Gastrocnemius medialis (tissue), 4 donors: ENCODE data around the gene TAS1R1. TPM values are rescaled to one million over a fixed set of nuclear protein-coding genes. Genes with fewer than 3 reads are reported as not detected.
"Not testable (repeated sequence)": the region's sequence is repeated elsewhere in the genome, so short reads cannot be mapped to it uniquely, and the experiment has no call there.

ENCODE experiments used
- ATAC-seq, 2 donors: fragments of 150-250 bp; one replicate each; pipeline ENCODE4 v1.9.1; 2016
- DNase-seq, 2 donors: peaks; one replicate each; pipeline ENCODE4 v3.0.0-alpha.2; 2019
- H3K27ac ChIP-seq, 4 donors: fragments of 200-600 bp; sonication (generic); 1 replicate in 1 of 4; 2 replicates in 3 of 4; pipeline ENCODE4 v1.5.1; 2016 to 2018; ENCODE audit warnings: mild to moderate bottlenecking in 2 of 4, moderate library complexity in 1 of 4
- H3K27me3 ChIP-seq, 3 donors: fragments of 200-600 bp; sonication (generic) in 2 of 3; 1 replicate in 1 of 3; 2 replicates in 2 of 3; pipeline versions ENCODE4 v1.5.1 to v1.6.0; 2016 to 2019; ENCODE audit warnings: mild to moderate bottlenecking in 1 of 3, moderate library complexity in 1 of 3
- H3K36me3 ChIP-seq, 2 donors: fragments of 200-600 bp; sonication (generic) in 1 of 2; one replicate each; pipeline ENCODE4 v1.5.1; 2017 to 2018
- H3K4me1 ChIP-seq, 2 donors: fragments of 200-600 bp; sonication (generic) in 1 of 2; one replicate each; pipeline ENCODE4 v1.5.1; 2016 to 2017; ENCODE audit warnings: mild to moderate bottlenecking in 2 of 2
- H3K4me3 ChIP-seq, 4 donors: fragments of 200-600 bp; sonication (generic) in 3 of 4; 1 replicate in 1 of 4; 2 replicates in 3 of 4; pipeline ENCODE4 v1.5.1; 2016 to 2019; ENCODE audit warnings: mild to moderate bottlenecking in 2 of 4
- H3K9me3 ChIP-seq, 3 donors: fragments of 200-600 bp; sonication (generic) in 2 of 3; 1 replicate in 1 of 3; 2 replicates in 2 of 3; pipeline ENCODE4 v1.5.1; 2016 to 2019
- CTCF ChIP-seq, 5 experiments: fragments of 450-650 bp in 3 of 5; fragments of 200-600 bp in 2 of 5; sonication (generic) in 2 of 5; IDR thresholded peaks in 4 of 5; conservative IDR thresholded peaks in 1 of 5; 1 replicate in 4 of 5; 2 replicates in 1 of 5; pipeline ENCODE4 v1.5.1; 2016 to 2019; ENCODE audit warnings: antibody characterized with exemption in 5 of 5, mild to moderate bottlenecking in 3 of 5, moderate library complexity in 3 of 5
- POLR2A ChIP-seq, 2 donors: fragments of 450-650 bp; IDR thresholded peaks; one replicate each; pipeline ENCODE4 v1.6.1; 2017; ENCODE audit warnings: antibody characterized with exemption in 2 of 2, mild to moderate bottlenecking in 2 of 2, moderate library complexity in 2 of 2
- in situ Hi-C, 4 donors: fragments of 200-750 bp; cut with MboI; loops; one replicate each; pipeline versions ENCODE4 v1.15.0 to v1.8.0; 2017; ENCODE audit warnings: low sequenced_read_pairs in 4 of 4
- intact Hi-C: fragments of 100-400 bp; cut with DNase I; formaldehyde crosslinking; loops from one replicate; pipeline ENCODE4 v1.15.1; 2023; ENCODE audit warnings: low total_unique reads
- total RNA-seq, 4 donors: library from RNA; depleted of rRNA; stranded (reverse); fragments of >200 nt; gene quantifications; one replicate each; pipeline versions ENCODE4 v1.1.0 to v1.2.3, GENCODE V29; 2016

TAS1R1 gene
- total RNA-seq, 4 donors from 2014 or later = not detected

- peak overlapping the region; percentile 98 to 100 (median 100) for H3K27ac ChIP-seq
- ATAC-seq = peak in 1 of 2 donors; percentile 2
- H3K27me3 ChIP-seq = no peaks in the 10 kb centered on the region
- in situ Hi-C loops (no loop called here), intact Hi-C loops (no loop called here)
- H3K36me3 ChIP-seq = peaks cover 0 to 35% of the 10 kb centered on the region in 2 donors
- DNase-seq = peak; percentile 73 to 76
- peaks cover 60 to 63% of the 10 kb centered on the region in 2 donors for H3K4me1 ChIP-seq
- H3K9me3 ChIP-seq = no peaks in the 10 kb centered on the region
- TF ChIP-seq CTCF (IDR thresholded peaks at IDR 0.05 in 4 of 5, conservative IDR thresholded peaks at IDR 0.05 in 1 of 5) (peak in 3 of 5 experiments; percentile 23 to 36 (median 26)), POLR2A (IDR thresholded peaks at IDR 0.05) (peak; percentile 52 to 57)
- H3K4me3 ChIP-seq = peak overlapping the region; percentile 74 to 92 (median 90)
Measured at GRCh38 chr1:6599141-6599975, 44.3 kb downstream of the TAS1R1 start.

GRCh38 chr1:6599991-6600390 lies 44.9 kb downstream of the TAS1R1 start:
- intact Hi-C loops = loop anchor here (2.0 to 5.0 kb wide), 2 partner anchors 19 to 182 kb away; no protein-coding TSS in a partner anchor
- H3K36me3 ChIP-seq = peaks cover 0 to 29% of the 10 kb centered on the region in 2 donors

GRCh38 chr1:6600410-6601048 lies 45.4 kb downstream of the TAS1R1 start:
- TF ChIP-seq CTCF (IDR thresholded peaks at IDR 0.05 in 4 of 5, conservative IDR thresholded peaks at IDR 0.05 in 1 of 5) = no peak
- TF ChIP-seq POLR2A (IDR thresholded peaks at IDR 0.05) = no peak
- peaks cover 0 to 24% of the 10 kb centered on the region in 2 donors for H3K36me3 ChIP-seq
- DNase-seq (no peak), ATAC-seq (peak in 1 of 2 donors; percentile 7)
- in situ Hi-C loops = no loop called here
- H3K27ac ChIP-seq = peak overlapping the region; percentile 98 to 100 (median 100)
- no peaks in the 10 kb centered on the region for H3K27me3 ChIP-seq
- intact Hi-C loops = loop anchor here (2.0 to 5.0 kb wide), 2 partner anchors 20 to 182 kb away; no protein-coding TSS in a partner anchor
- H3K4me3 ChIP-seq = peak overlapping the region; percentile 74 to 92 (median 90)
- peaks cover 59 to 63% of the 10 kb centered on the region in 2 donors for H3K4me1 ChIP-seq
- H3K9me3 ChIP-seq = no peaks in the 10 kb centered on the region

More at GRCh38 chr1:6599991-6600390, 44.9 kb downstream of the TAS1R1 start:
- H3K9me3 ChIP-seq, H3K27me3 ChIP-seq, DNase-seq, ATAC-seq, in situ Hi-C loops: not testable (repeated sequence)
- peak overlapping the region; percentile 74 to 92 (median 90) for H3K4me3 ChIP-seq
- peak overlapping the region; percentile 98 to 100 (median 100) for H3K27ac ChIP-seq
- H3K4me1 ChIP-seq = peaks cover 60 to 63% of the 10 kb centered on the region in 2 donors

GRCh38 chr1:6601049-6601922 lies 46.2 kb downstream of the TAS1R1 start:
- H3K4me1 ChIP-seq = peaks cover 55 to 63% of the 10 kb centered on the region in 2 donors
- TF ChIP-seq CTCF (IDR thresholded peaks at IDR 0.05 in 4 of 5, conservative IDR thresholded peaks at IDR 0.05 in 1 of 5) (peak in 2 of 5 experiments; percentile 7 to 26), POLR2A (IDR thresholded peaks at IDR 0.05) (peak; percentile 94 to 95)
- intact Hi-C loops (loop anchor here (2.0 to 5.0 kb wide), 2 partner anchors 20 to 181 kb away; no protein-coding TSS in a partner anchor), in situ Hi-C loops (no loop called here)
- DNase-seq = peak; percentile 94 to 95
- H3K27me3 ChIP-seq = no peaks in the 10 kb centered on the region
- H3K36me3 ChIP-seq = peaks cover 0 to 18% of the 10 kb centered on the region in 2 donors
- ATAC-seq = peak; percentile 51 to 54
- peak overlapping the region; percentile 98 to 100 (median 100) for H3K27ac ChIP-seq
- H3K9me3 ChIP-seq = no peaks in the 10 kb centered on the region
- H3K4me3 ChIP-seq = peak overlapping the region; percentile 74 to 92 (median 90)
